K562 (cell line): Measurements from ENCODE around the gene RERE. TPM values are rescaled to one million over a fixed set of nuclear protein-coding genes. Genes with fewer than 3 reads are reported as not detected.
A peak's percentile ranks its signal among the peaks of the same experiment; 100 is the strongest.

ENCODE experiments used
- ATAC-seq: fragments of 200-7000 bp; cut with Tn5 transposase; 3 replicates; pipeline ENCODE4 v1.9.1; 2020; ENCODE audit warnings: moderate library complexity
- BruUV-seq: library from RNA; stranded (reverse); fragments of 400-500 nt; replicated peaks from 2 replicates; lab custom pipeline; 2021; lab: Mats Ljungman, UMichigan
- CTCF ChIA-PET: fragments of 300-600 bp; formaldehyde crosslinking; extraction: SDS; loops from one replicate; lab custom pipeline; 2021; ENCODE audit warnings: low intra/inter-chr PET ratio; lab: Yijun Ruan, JAX
- POLR2A ChIA-PET: fragments of 300-600, 350-650 bp; sonication (Branson Sonifier 250); formaldehyde crosslinking; extraction: SDS; loops from one replicate; lab custom pipeline; 2021; ENCODE audit warnings: antibody characterized with exemption, inconsistent platforms; lab: Yijun Ruan, JAX
- DNase-seq, 4 experiments: peaks; one replicate each; pipeline versions ENCODE4 v3.0.0 to v3.0.0-alpha.2; 2011 to 2018; ENCODE audit warnings: low spot score in 3 of 4, mixed read lengths in 3 of 4; ENCODE audit errors: extremely low read depth in 1 of 4
- FAIRE-seq: peaks from 2 replicates; lab custom pipeline; 2011; peaks lifted over from hg19 to GRCh38; lab: Jason Lieb, UNC
- H2AFZ ChIP-seq: 2 replicates; pipeline ENCODE4 v1.6.0; 2011; ENCODE audit warnings: low read depth, low read length, control low read depth, inconsistent platforms
- H3K27ac ChIP-seq: fragments of 200-600 bp; 3 replicates; pipeline ENCODE4 v1.8.0; 2011; ENCODE audit warnings: low read depth, mild to moderate bottlenecking, control low read depth, inconsistent platforms, low read length, moderate library complexity, mixed read lengths; ENCODE audit errors: extremely low read depth
- H3K27me3 ChIP-seq, 2 experiments: fragments of 300-600 bp in 1 of 2; 2 replicates in 1 of 2; 3 replicates in 1 of 2; pipeline versions ENCODE4 v1.6.0 to v1.8.0; 2011; ENCODE audit warnings: inconsistent platforms in 2 of 2, low read length in 2 of 2, mild to moderate bottlenecking in 1 of 2, mixed read lengths in 1 of 2, moderate library complexity in 1 of 2; ENCODE audit not compliant: control insufficient read depth in 2 of 2, insufficient read depth in 2 of 2
- H3K36me3 ChIP-seq: fragments of 300-600 bp; 3 replicates; pipeline ENCODE4 v1.8.0; 2011; ENCODE audit warnings: mild to moderate bottlenecking, low read length, inconsistent platforms; ENCODE audit not compliant: control insufficient read depth, insufficient read depth
- H3K4me1 ChIP-seq, 2 experiments: fragments of 200-600 bp in 1 of 2; replicated peaks in 1 of 2; 2 replicates in 1 of 2; 3 replicates in 1 of 2; pipeline versions ENCODE4 v1.5.1 to v1.8.0; 2011; ENCODE audit warnings: inconsistent platforms in 2 of 2, low read length in 2 of 2, mild to moderate bottlenecking in 1 of 2, mixed read lengths in 1 of 2, moderate library complexity in 1 of 2; ENCODE audit not compliant: control insufficient read depth in 2 of 2, insufficient read depth in 2 of 2
- H3K4me2 ChIP-seq: 2 replicates; pipeline ENCODE4 v1.6.1; 2011; ENCODE audit warnings: low read length, control low read depth, inconsistent platforms, mixed read lengths; ENCODE audit not compliant: insufficient read depth
- H3K4me3 ChIP-seq: fragments of 200-600 bp; sonication (generic), shearing (Covaris generic); 2 replicates; pipeline ENCODE4 v1.5.1; 2016; ENCODE audit warnings: control low read depth, inconsistent platforms
- H3K79me2 ChIP-seq: fragments of 200-600 bp; 3 replicates; pipeline ENCODE4 v1.8.0; 2011; ENCODE audit warnings: low read length, inconsistent platforms; ENCODE audit not compliant: control insufficient read depth, insufficient read depth
- H3K9ac ChIP-seq, 2 experiments: 2 replicates each; pipeline versions ENCODE4 v1.6.0 to v1.6.1; 2011; ENCODE audit warnings: low read depth in 2 of 2, low read length in 2 of 2, control low read depth in 1 of 2, inconsistent platforms in 1 of 2, mild to moderate bottlenecking in 1 of 2, mixed read lengths in 1 of 2; ENCODE audit not compliant: insufficient read depth in 1 of 2
- H3K9me1 ChIP-seq: one replicate; pipeline ENCODE4 v1.6.0; 2011; ENCODE audit warnings: inconsistent platforms, mild to moderate bottlenecking, low read length, moderate library complexity; ENCODE audit not compliant: control insufficient read depth, insufficient read depth
- H3K9me3 ChIP-seq: replicated peaks from 2 replicates; pipeline ENCODE4 v1.5.1; 2011; ENCODE audit warnings: low read depth, low read length, inconsistent platforms; ENCODE audit not compliant: control insufficient read depth, insufficient read depth
- H4K20me1 ChIP-seq: replicated peaks from 2 replicates; pipeline ENCODE4 v1.6.1; 2011; ENCODE audit warnings: low read length, inconsistent platforms, mixed read lengths; ENCODE audit not compliant: control insufficient read depth, insufficient read depth
- CBX5 ChIP-seq: IDR thresholded peaks from 2 replicates; pipeline ENCODE4 v1.6.1; 2014; ENCODE audit warnings: low read depth, borderline replicate concordance
- KLF13 ChIP-seq: fragments of 450-650 bp; IDR thresholded peaks from 2 replicates; pipeline ENCODE4 v1.6.1; 2016; ENCODE audit warnings: missing genetic modification characterization, low read depth, mild to moderate bottlenecking, missing compliant biosample characterization, moderate library complexity, borderline replicate concordance
- MAFK ChIP-seq: IDR thresholded peaks from 2 replicates; pipeline ENCODE4 v1.6.1; 2011; ENCODE audit warnings: low read length, improper control_type of control experiment
- MCM3 ChIP-seq: fragments of 450-650 bp; IDR thresholded peaks from 2 replicates; pipeline ENCODE4 v1.6.1; 2016
- NR1H2 ChIP-seq: sonication (generic); formaldehyde crosslinking; IDR thresholded peaks from 2 replicates; pipeline ENCODE4 v1.4.0; 2020; ENCODE audit warnings: mild to moderate bottlenecking, missing genetic modification reagents
- YY1 ChIP-seq, 3 experiments: IDR thresholded peaks; 2 replicates each; pipeline ENCODE4 v1.6.1; 2011; ENCODE audit warnings: low read length in 2 of 3, mild to moderate bottlenecking in 2 of 3, moderate library complexity in 2 of 3, borderline replicate concordance in 1 of 3, control low read depth in 1 of 3, low read depth in 1 of 3; ENCODE audit not compliant: insufficient read depth in 3 of 3, insufficient replicate concordance in 2 of 3, control insufficient read depth in 1 of 3, insufficient read length in 1 of 3; ENCODE audit errors: extremely low read depth in 1 of 3
- ZSCAN29 ChIP-seq: fragments of 450-650 bp; IDR thresholded peaks from 2 replicates; pipeline ENCODE4 v1.6.1; 2017
- WGBS: fragments of 100-300 bp; shearing (Covaris generic); methylation state at CpG from one replicate; pipeline ENCODE4 v1.1.6; 2016; ENCODE audit warnings: low coverage, mixed read lengths; ENCODE audit not compliant: insufficient coverage; ENCODE audit errors: missing lambda C conversion rate; 5-methylcytosine and 5-hydroxymethylcytosine counted together
- in situ Hi-C: fragments of 300-500 bp; cut with MboI; formaldehyde crosslinking; loops from 4 replicates; pipeline ENCODE4 v1.15.0; 2018; ENCODE audit warnings: inconsistent platforms, mixed read lengths
- intact Hi-C: fragments of 100-400 bp; cut with micrococcal nuclease; formaldehyde crosslinking; loops from 2 replicates; pipeline ENCODE4 v1.14.2; 2022
- polyA plus RNA-seq, 8 experiments: library from polyadenylated mRNA; depleted of rRNA in 4 of 8; stranded (reverse) in 5 of 8; unstranded in 3 of 8; fragments of >200 nt; fragmentation: Nextera tagmentation in 2 of 8; fragmentation: Illumina TruSeq in 1 of 8; extraction: Ambion mirVana in 2 of 8; extraction: Trizol in 1 of 8; gene quantifications; 2 replicates each; pipeline versions ENCODE4 v1.2.1 to v1.2.3, GENCODE V29; 2011 to 2014; ENCODE audit warnings: inconsistent platforms in 1 of 8, missing spikeins in 1 of 8
- total RNA-seq, 7 experiments: library from RNA; depleted of rRNA in 6 of 7; stranded (reverse); fragments of >200 nt in 6 of 7; fragmentation: Illumina TruSeq in 2 of 7; extraction: Trizol in 2 of 7; gene quantifications; 2 replicates each; pipeline versions ENCODE4 v1.2.1 to v1.2.3, GENCODE V29; 2011 to 2021; ENCODE audit warnings: low replicate concordance in 1 of 7
- TF ChIP-seq, protein P1 (sequence below), 2 experiments: fragments of 150-350 bp in 1 of 2; IDR thresholded peaks; 2 replicates each; pipeline ENCODE4 v1.6.1; 2012 to 2016; ENCODE audit warnings: low read depth in 2 of 2, low read length in 2 of 2, mild to moderate bottlenecking in 1 of 2, moderate library complexity in 1 of 2
- TF ChIP-seq, protein P2 (sequence below): fragments of 450-650 bp; IDR thresholded peaks from 2 replicates; pipeline ENCODE4 v1.6.1; 2018; ENCODE audit warnings: mild to moderate bottlenecking, low read depth; ENCODE audit not compliant: partially characterized antibody
- TF ChIP-seq, protein P3 (sequence below): sonication (generic); formaldehyde crosslinking; IDR thresholded peaks from 2 replicates; pipeline ENCODE4 v1.8.1; 2023; ENCODE audit warnings: missing genetic modification reagents, mild to moderate bottlenecking, borderline replicate concordance

Gene RERE
- total and polyA plus RNA-seq, 9 of the 15 experiments (the other 6 are each of a cell fraction or from before 2014, with no cell fraction given) = 3.0 to 51.5 (median 13.4) TPM

DNA sequence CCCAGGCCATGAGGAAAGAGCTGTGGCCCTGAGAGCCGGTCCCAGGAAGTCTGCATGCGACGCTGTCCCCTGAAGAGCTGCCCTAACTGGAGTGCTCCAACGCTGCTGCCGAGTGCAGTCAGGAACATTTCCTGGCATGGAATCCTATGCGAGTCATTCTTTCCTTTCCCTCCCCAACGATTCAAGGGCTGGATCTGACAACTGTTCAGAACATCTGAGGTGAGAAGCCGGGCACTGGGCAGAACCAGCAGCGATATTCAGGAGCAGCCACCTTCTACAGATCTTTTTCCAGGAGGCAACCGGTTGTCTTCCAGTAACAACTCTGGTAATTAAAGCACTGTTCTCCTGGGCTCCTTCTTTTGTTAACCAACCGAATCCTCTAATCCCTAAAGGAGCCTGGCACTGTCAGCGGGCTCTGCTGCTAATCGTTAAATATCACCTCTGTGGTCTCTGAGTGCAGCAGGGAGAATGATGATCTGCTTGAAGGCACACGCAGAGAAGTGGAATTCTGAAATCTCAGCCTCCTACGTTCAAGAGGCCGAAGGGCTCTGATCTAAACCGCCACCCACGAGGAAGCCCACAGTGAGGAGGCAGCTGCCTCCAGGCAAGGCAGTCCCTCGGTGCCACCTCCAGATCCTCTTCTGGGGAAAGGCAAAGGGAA lies 443.7 kb downstream of the RERE start:
- in situ Hi-C loops = no loop called here
- Histone ChIP-seq H3K79me2 (peaks cover 2% of the 10 kb centered on the region; the same call in 1 of the 3 replicates), H3K4me1 (no peaks in the 10 kb centered on the region), H3K9me1 (no peaks in the 10 kb centered on the region), H3K27me3 (no peaks in the 10 kb centered on the region), H3K9ac (peak overlapping the region in 1 of 2 experiments; percentile 65; a peak in 2 of 4 replicates), H3K9me3 (no peaks in the 10 kb centered on the region), H3K27ac (no peak overlapping the region), H4K20me1 (no peaks in the 10 kb centered on the region; the same call in 1 of the 2 replicates), H3K4me2 (no peak overlapping the region), H3K36me3 (peaks cover 12% of the 10 kb centered on the region), H3K4me3 (no peak overlapping the region), H2AFZ (no peak overlapping the region)
- FAIRE-seq (no peak), ATAC-seq (no peak), DNase-seq (no peak)
- CTCF ChIA-PET = interaction anchor here (0.8 kb wide), 1 partner anchor 298 kb away, joined by 3 read pairs; no protein-coding TSS in a partner anchor
- WGBS = 84% methylated on average over 19 of the region's 19 CpGs
- intact Hi-C loops = loop anchor here (10.0 kb wide), 2 partner anchors 71 to 351 kb away; no protein-coding TSS in a partner anchor
- BruUV-seq = no TSS peak
- POLR2A ChIA-PET = no interaction called here
- TF ChIP-seq NR1H2 (no peak), MAFK (no peak), CBX5 (no peak), KLF13 (no peak), ZSCAN29 (no peak), MCM3 (no peak), YY1 (IDR thresholded peaks at IDR 0.05; ENCODE audit: borderline replicate concordance in 1 of 3, control insufficient read depth in 1 of 3, extremely low read depth in 1 of 3, insufficient read depth in 3 of 3, insufficient read length in 1 of 3, insufficient replicate concordance in 2 of 3, low read depth in 1 of 3, low read length in 2 of 3) (no peak)
- TF ChIP-seq, protein P1, sequence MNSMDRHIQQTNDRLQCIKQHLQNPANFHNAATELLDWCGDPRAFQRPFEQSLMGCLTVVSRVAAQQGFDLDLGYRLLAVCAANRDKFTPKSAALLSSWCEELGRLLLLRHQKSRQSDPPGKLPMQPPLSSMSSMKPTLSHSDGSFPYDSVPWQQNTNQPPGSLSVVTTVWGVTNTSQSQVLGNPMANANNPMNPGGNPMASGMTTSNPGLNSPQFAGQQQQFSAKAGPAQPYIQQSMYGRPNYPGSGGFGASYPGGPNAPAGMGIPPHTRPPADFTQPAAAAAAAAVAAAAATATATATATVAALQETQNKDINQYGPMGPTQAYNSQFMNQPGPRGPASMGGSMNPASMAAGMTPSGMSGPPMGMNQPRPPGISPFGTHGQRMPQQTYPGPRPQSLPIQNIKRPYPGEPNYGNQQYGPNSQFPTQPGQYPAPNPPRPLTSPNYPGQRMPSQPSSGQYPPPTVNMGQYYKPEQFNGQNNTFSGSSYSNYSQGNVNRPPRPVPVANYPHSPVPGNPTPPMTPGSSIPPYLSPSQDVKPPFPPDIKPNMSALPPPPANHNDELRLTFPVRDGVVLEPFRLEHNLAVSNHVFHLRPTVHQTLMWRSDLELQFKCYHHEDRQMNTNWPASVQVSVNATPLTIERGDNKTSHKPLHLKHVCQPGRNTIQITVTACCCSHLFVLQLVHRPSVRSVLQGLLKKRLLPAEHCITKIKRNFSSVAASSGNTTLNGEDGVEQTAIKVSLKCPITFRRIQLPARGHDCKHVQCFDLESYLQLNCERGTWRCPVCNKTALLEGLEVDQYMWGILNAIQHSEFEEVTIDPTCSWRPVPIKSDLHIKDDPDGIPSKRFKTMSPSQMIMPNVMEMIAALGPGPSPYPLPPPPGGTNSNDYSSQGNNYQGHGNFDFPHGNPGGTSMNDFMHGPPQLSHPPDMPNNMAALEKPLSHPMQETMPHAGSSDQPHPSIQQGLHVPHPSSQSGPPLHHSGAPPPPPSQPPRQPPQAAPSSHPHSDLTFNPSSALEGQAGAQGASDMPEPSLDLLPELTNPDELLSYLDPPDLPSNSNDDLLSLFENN (IDR thresholded peaks at IDR 0.05; ENCODE audit: low read depth in 2 of 2, low read length in 2 of 2) = no peak
- TF ChIP-seq, protein P2, sequence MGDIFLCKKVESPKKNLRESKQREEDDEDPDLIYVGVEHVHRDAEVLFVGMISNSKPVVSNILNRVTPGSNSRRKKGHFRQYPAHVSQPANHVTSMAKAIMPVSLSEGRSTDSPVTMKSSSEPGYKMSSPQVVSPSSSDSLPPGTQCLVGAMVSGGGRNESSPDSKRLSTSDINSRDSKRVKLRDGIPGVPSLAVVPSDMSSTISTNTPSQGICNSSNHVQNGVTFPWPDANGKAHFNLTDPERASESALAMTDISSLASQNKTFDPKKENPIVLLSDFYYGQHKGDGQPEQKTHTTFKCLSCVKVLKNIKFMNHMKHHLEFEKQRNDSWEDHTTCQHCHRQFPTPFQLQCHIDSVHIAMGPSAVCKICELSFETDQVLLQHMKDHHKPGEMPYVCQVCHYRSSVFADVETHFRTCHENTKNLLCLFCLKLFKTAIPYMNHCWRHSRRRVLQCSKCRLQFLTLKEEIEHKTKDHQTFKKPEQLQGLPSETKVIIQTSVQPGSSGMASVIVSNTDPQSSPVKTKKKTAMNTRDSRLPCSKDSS = no peak
- TF ChIP-seq, protein P3, sequence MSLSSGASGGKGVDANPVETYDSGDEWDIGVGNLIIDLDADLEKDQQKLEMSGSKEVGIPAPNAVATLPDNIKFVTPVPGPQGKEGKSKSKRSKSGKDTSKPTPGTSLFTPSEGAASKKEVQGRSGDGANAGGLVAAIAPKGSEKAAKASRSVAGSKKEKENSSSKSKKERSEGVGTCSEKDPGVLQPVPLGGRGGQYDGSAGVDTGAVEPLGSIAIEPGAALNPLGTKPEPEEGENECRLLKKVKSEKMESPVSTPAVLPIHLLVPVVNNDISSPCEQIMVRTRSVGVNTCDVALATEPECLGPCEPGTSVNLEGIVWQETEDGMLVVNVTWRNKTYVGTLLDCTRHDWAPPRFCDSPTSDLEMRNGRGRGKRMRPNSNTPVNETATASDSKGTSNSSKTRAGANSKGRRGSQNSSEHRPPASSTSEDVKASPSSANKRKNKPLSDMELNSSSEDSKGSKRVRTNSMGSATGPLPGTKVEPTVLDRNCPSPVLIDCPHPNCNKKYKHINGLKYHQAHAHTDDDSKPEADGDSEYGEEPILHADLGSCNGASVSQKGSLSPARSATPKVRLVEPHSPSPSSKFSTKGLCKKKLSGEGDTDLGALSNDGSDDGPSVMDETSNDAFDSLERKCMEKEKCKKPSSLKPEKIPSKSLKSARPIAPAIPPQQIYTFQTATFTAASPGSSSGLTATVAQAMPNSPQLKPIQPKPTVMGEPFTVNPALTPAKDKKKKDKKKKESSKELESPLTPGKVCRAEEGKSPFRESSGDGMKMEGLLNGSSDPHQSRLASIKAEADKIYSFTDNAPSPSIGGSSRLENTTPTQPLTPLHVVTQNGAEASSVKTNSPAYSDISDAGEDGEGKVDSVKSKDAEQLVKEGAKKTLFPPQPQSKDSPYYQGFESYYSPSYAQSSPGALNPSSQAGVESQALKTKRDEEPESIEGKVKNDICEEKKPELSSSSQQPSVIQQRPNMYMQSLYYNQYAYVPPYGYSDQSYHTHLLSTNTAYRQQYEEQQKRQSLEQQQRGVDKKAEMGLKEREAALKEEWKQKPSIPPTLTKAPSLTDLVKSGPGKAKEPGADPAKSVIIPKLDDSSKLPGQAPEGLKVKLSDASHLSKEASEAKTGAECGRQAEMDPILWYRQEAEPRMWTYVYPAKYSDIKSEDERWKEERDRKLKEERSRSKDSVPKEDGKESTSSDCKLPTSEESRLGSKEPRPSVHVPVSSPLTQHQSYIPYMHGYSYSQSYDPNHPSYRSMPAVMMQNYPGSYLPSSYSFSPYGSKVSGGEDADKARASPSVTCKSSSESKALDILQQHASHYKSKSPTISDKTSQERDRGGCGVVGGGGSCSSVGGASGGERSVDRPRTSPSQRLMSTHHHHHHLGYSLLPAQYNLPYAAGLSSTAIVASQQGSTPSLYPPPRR (CRISPR knock-in tag) = no peak
